SK-N-SH (cell line): Measurements from ENCODE around the gene DPEP3. TPM values are rescaled to one million over a fixed set of nuclear protein-coding genes. Genes with fewer than 3 reads are reported as not detected.
A peak's percentile ranks its signal among the peaks of the same experiment; 100 is the strongest.

ENCODE experiments used
- CTCF ChIA-PET: fragments of 300-600, 350-600 bp; formaldehyde crosslinking; extraction: SDS; loops from one replicate; lab custom pipeline; 2021; lab: Yijun Ruan, JAX
- POLR2A ChIA-PET: fragments of 350-600 bp; sonication (Branson Sonifier 250); formaldehyde crosslinking; extraction: SDS; loops from one replicate; lab custom pipeline; 2020; ENCODE audit warnings: antibody characterized with exemption, inconsistent platforms; lab: Yijun Ruan, JAX
- DNase-seq: peaks from one replicate; pipeline ENCODE4 v3.0.0; 2012
- H2AFZ ChIP-seq: fragments of 200-600 bp; sonication (generic); 2 replicates; pipeline ENCODE4 v1.8.1; 2016; ENCODE audit warnings: antibody characterized with exemption, mild to moderate bottlenecking, low read depth
- H3F3A ChIP-seq: fragments of 200-600 bp; sonication (generic); replicated peaks from 2 replicates; pipeline ENCODE3; 2016; ENCODE audit warnings: antibody characterized with exemption, mild to moderate bottlenecking; ENCODE audit not compliant: insufficient read depth
- H3K27ac ChIP-seq, 2 experiments: fragments of 200-500 bp in 1 of 2; fragments of 200-600 bp in 1 of 2; sonication (Bioruptor generic) in 1 of 2; sonication (generic), shearing (Covaris generic) in 1 of 2; 2 replicates each; pipeline versions ENCODE4 v1.5.1 to v1.6.1; 2014 to 2016; ENCODE audit warnings: low read depth in 2 of 2, inconsistent platforms in 1 of 2, low read length in 1 of 2, mild to moderate bottlenecking in 1 of 2, mixed read lengths in 1 of 2
- H3K27me3 ChIP-seq: fragments of 200-600 bp; sonication (generic), shearing (Covaris generic); 2 replicates; pipeline ENCODE4 v1.6.1; 2016; ENCODE audit warnings: mixed run types; ENCODE audit not compliant: insufficient read depth
- H3K36me3 ChIP-seq, 2 experiments: fragments of 200-500 bp in 1 of 2; fragments of 200-600 bp in 1 of 2; sonication (Bioruptor generic) in 1 of 2; sonication (generic) in 1 of 2; replicated peaks in 1 of 2; 2 replicates each; pipeline versions ENCODE3 to v1.5.1; 2014 to 2016; ENCODE audit warnings: low read length in 1 of 2, mild to moderate bottlenecking in 1 of 2; ENCODE audit not compliant: insufficient read depth in 2 of 2, control insufficient read depth in 1 of 2
- H3K4me1 ChIP-seq, 2 experiments: fragments of 200-500 bp in 1 of 2; fragments of 200-600 bp in 1 of 2; sonication (Bioruptor generic) in 1 of 2; sonication (generic), shearing (Covaris generic) in 1 of 2; 2 replicates each; pipeline versions ENCODE4 v1.5.1 to v1.6.1; 2014 to 2016; ENCODE audit warnings: low read depth in 1 of 2, low read length in 1 of 2, mixed run types in 1 of 2; ENCODE audit not compliant: insufficient read depth in 2 of 2, control insufficient read depth in 1 of 2
- H3K4me2 ChIP-seq: fragments of 200-600 bp; sonication (generic), shearing (Covaris generic); 2 replicates; pipeline ENCODE4 v1.6.1; 2017; ENCODE audit warnings: mixed run types
- H3K4me3 ChIP-seq, 2 experiments: fragments of 200-500 bp in 1 of 2; fragments of 200-600 bp in 1 of 2; sonication (Bioruptor generic) in 1 of 2; sonication (generic), shearing (Covaris generic) in 1 of 2; 2 replicates each; pipeline versions ENCODE4 v1.5.1 to v1.8.1; 2014 to 2016; ENCODE audit warnings: low read depth in 2 of 2, inconsistent platforms in 1 of 2, low read length in 1 of 2, mild to moderate bottlenecking in 1 of 2, mixed read lengths in 1 of 2, moderate library complexity in 1 of 2
- H3K79me2 ChIP-seq: fragments of 200-600 bp; sonication (generic); 2 replicates; pipeline ENCODE4 v1.8.1; 2017; ENCODE audit warnings: mild to moderate bottlenecking; ENCODE audit not compliant: insufficient read depth
- H3K9ac ChIP-seq: fragments of 200-600 bp; sonication (generic); 2 replicates; pipeline ENCODE4 v1.6.1; 2017; ENCODE audit warnings: mixed run types
- H3K9me2 ChIP-seq: fragments of 200-600 bp; sonication (generic); 2 replicates; pipeline ENCODE4 v1.6.1; 2017; ENCODE audit warnings: mixed run types
- H3K9me3 ChIP-seq: fragments of 200-600 bp; sonication (generic); 2 replicates; pipeline ENCODE4 v1.6.1; 2017; ENCODE audit warnings: mixed run types, mild to moderate bottlenecking, moderate library complexity
- H4K20me1 ChIP-seq: fragments of 200-600 bp; sonication (generic); 2 replicates; pipeline ENCODE4 v1.6.1; 2017; ENCODE audit warnings: mild to moderate bottlenecking, mixed run types; ENCODE audit not compliant: insufficient read depth
- EP300 ChIP-seq, 2 experiments: IDR thresholded peaks; 2 replicates each; pipeline versions ENCODE4 v1.4.0 to v1.6.1; 2012; ENCODE audit warnings: borderline replicate concordance in 1 of 2, low read depth in 1 of 2, low read length in 1 of 2
- FOSL2 ChIP-seq: IDR thresholded peaks from 2 replicates; pipeline ENCODE4 v1.4.0; 2012; ENCODE audit warnings: low read depth, mild to moderate bottlenecking, moderate library complexity, borderline replicate concordance
- GATA2 ChIP-seq: sonication (generic); formaldehyde crosslinking; IDR thresholded peaks from 2 replicates; pipeline ENCODE4 v1.5.0; 2020; ENCODE audit warnings: mild to moderate bottlenecking, missing genetic modification reagents
- MEF2A ChIP-seq: IDR thresholded peaks from 2 replicates; pipeline ENCODE4 v1.4.0; 2012; ENCODE audit warnings: low read depth, borderline replicate concordance
- MXI1 ChIP-seq: IDR thresholded peaks from 2 replicates; pipeline ENCODE4 v1.6.1; 2012; ENCODE audit warnings: mild to moderate bottlenecking, low read depth, low read length, improper control_type of control experiment
- RAD21 ChIP-seq: IDR thresholded peaks from 2 replicates; pipeline ENCODE4 v1.6.1; 2012; ENCODE audit warnings: mild to moderate bottlenecking, low read length
- RFX5 ChIP-seq: IDR thresholded peaks from 2 replicates; pipeline ENCODE4 v1.6.1; 2012; ENCODE audit warnings: mild to moderate bottlenecking, improper control_type of control experiment, low read length
- RXRA ChIP-seq: IDR thresholded peaks from 2 replicates; pipeline ENCODE4 v1.4.0; 2012; ENCODE audit warnings: low read depth, mild to moderate bottlenecking, borderline replicate concordance
- SIN3A ChIP-seq: IDR thresholded peaks from 2 replicates; pipeline ENCODE4 v1.6.1; 2012; ENCODE audit warnings: low read depth, mild to moderate bottlenecking, low read length, moderate library complexity, borderline replicate concordance
- SMC3 ChIP-seq: IDR thresholded peaks from 2 replicates; pipeline ENCODE4 v1.6.1; 2012; ENCODE audit warnings: low read depth, low read length, improper control_type of control experiment
- TAF1 ChIP-seq: IDR thresholded peaks from 2 replicates; pipeline ENCODE4 v1.6.1; 2012; ENCODE audit warnings: low read depth, mild to moderate bottlenecking, low read length, moderate library complexity, borderline replicate concordance
- TEAD4 ChIP-seq: IDR thresholded peaks from 2 replicates; pipeline ENCODE4 v1.4.0; 2012; ENCODE audit warnings: mild to moderate bottlenecking, borderline replicate concordance; ENCODE audit not compliant: insufficient read depth
- USF1 ChIP-seq: IDR thresholded peaks from 2 replicates; pipeline ENCODE4 v1.4.0; 2012; ENCODE audit warnings: low read depth, borderline replicate concordance
- YY1 ChIP-seq: IDR thresholded peaks from 2 replicates; pipeline ENCODE4 v1.4.0; 2012; ENCODE audit warnings: low read depth, mild to moderate bottlenecking
- WGBS: methylation state at CpG from one replicate; pipeline ENCODE4 v1.1.6; 2017; ENCODE audit warnings: low lambda C conversion rate; 5-methylcytosine and 5-hydroxymethylcytosine counted together
- polyA plus RNA-seq, 3 experiments: library from polyadenylated mRNA; depleted of rRNA; stranded (reverse); fragments of >200 nt; gene quantifications; 2 replicates each; pipeline ENCODE4 v1.2.3, GENCODE V29; 2012
- TF ChIP-seq, protein P1 (sequence below): fragments of 200-600 bp; sonication (generic); IDR thresholded peaks from 2 replicates; pipeline ENCODE4 v1.6.1; 2017; ENCODE audit warnings: antibody characterized with exemption, mild to moderate bottlenecking, moderate library complexity

Gene DPEP3
- polyA plus RNA-seq, 1 of the 3 experiments (the other 2 are of a cell fraction), result not detected

DNA sequence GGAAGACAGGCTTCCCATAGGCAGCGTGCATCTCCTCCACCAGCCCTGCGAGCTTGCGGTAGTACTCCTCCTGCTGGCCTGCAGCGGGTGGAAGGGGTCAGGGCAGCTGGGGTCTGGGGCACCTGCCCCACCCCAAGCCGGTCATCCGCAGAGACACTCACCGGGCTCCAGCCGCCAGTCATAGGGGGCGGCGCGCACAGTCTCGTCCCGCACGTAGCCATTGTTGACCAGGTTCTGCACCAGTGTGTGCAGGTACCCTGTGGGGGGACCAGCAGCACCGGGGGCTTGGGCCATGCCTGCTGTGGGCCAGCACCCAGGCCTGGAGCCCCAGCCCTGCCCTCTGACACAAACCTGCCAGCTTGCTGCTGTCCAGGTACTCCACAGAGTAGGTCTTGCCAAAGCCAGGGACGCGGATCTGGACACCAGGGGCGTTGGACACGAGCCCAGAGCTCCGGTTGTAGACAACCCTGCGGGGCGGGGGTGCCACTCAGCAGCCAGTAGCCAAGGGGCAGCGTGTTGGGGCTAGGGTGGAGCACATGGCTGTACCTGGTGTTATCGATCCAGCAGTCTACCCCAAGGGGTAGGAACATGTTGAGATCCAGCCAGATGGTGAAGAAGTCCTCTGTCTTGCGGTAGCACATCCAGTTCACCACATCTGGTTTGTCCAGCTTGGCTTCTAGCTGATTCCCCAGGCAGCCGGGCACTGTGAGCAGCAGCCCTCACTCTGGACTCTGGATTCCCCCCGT, 37.6 kb downstream of the DPEP3 start:
- no peak overlapping the region for H3K9ac ChIP-seq
- peaks cover 13% of the 10 kb centered on the region; the same call in 1 of the 2 replicates for H4K20me1 ChIP-seq
- POLR2A ChIA-PET, result interaction anchor here (1.0 to 1.6 kb wide), 2 partner anchors 9 to 54 kb away, joined by 3 to 4 read pairs; no protein-coding TSS in a partner anchor

GRCh38 chr16:67942200-67942509, 38.1 kb downstream of the DPEP3 start:
- Histone ChIP-seq H3K36me3 (peaks cover 12 to 49% of the 10 kb centered on the region in 2 experiments), H4K20me1 (peaks cover 13% of the 10 kb centered on the region; the same call in 1 of the 2 replicates), H3F3A (peaks cover 27% of the 10 kb centered on the region), H3K9me3 (no peaks in the 10 kb centered on the region)
- CTCF ChIA-PET, result interaction anchor here (0.5 to 28.1 kb wide), 21 partner anchors 8 to 1868 kb away, joined by 3 to 564 read pairs (median 5); partner anchors contain the start of genes CARMIL2, CTRL, EDC4 and NFATC3
- TF ChIP-seq RAD21 (peak; percentile 63), SMC3 (peak; percentile 17; the same call in 1 of the 2 replicates), RXRA (no peak), GATA2 (CRISPR knock-in tag) (no peak), USF1 (no peak), MXI1 (peak; percentile 70; the same call in 1 of the 2 replicates), RFX5 (no peak)
- TF ChIP-seq, protein P1, sequence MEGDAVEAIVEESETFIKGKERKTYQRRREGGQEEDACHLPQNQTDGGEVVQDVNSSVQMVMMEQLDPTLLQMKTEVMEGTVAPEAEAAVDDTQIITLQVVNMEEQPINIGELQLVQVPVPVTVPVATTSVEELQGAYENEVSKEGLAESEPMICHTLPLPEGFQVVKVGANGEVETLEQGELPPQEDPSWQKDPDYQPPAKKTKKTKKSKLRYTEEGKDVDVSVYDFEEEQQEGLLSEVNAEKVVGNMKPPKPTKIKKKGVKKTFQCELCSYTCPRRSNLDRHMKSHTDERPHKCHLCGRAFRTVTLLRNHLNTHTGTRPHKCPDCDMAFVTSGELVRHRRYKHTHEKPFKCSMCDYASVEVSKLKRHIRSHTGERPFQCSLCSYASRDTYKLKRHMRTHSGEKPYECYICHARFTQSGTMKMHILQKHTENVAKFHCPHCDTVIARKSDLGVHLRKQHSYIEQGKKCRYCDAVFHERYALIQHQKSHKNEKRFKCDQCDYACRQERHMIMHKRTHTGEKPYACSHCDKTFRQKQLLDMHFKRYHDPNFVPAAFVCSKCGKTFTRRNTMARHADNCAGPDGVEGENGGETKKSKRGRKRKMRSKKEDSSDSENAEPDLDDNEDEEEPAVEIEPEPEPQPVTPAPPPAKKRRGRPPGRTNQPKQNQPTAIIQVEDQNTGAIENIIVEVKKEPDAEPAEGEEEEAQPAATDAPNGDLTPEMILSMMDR, result peak; percentile 73
- TF ChIP-seq, all 33 proteins: peak for 4
- Histone ChIP-seq H3K4me1 (peaks cover 4 to 25% of the 10 kb centered on the region in 2 experiments; a peak in 2 of 4 replicates), H3K4me2 (no peak overlapping the region), H3K27me3 (no peaks in the 10 kb centered on the region), H3K9me2 (no peaks in the 10 kb centered on the region), H3K9ac (no peak overlapping the region), H3K79me2 (peaks cover 21% of the 10 kb centered on the region), H3K4me3 (peak overlapping the region in 1 of 2 experiments; percentile 16; a peak in 1 of 4 replicates), H3K27ac (no peak overlapping the region; a peak in 1 of 4 replicates), H2AFZ (no peak overlapping the region)
- peak; percentile 85 for DNase-seq
- POLR2A ChIA-PET, result interaction anchor here (1.0 to 1.6 kb wide), 2 partner anchors 8 to 53 kb away, joined by 3 to 4 read pairs; no protein-coding TSS in a partner anchor
- 94% methylated on average over 3 of the region's 6 CpGs for whole genome bisulfite sequencing

More for the DNA sequence above, 37.6 kb downstream of the DPEP3 start:
- no peak for DNase-seq
- no peak for TF ChIP-seq EP300 (IDR thresholded peaks at IDR 0.05; ENCODE audit: borderline replicate concordance in 1 of 2, low read depth in 1 of 2, low read length in 1 of 2)
- TF ChIP-seq TAF1, result no peak
- TF ChIP-seq MXI1, result no peak
- no peak for TF ChIP-seq TEAD4
- TF ChIP-seq FOSL2, result no peak
- TF ChIP-seq, protein P1, result no peak
- no peak for TF ChIP-seq YY1
- no peak for TF ChIP-seq GATA2 (CRISPR knock-in tag)
- TF ChIP-seq SIN3A, result no peak
- no peak for TF ChIP-seq MEF2A
- no peak overlapping the region for H3K4me2 ChIP-seq
- peak overlapping the region in 1 of 2 experiments; percentile 16; a peak in 1 of 4 replicates for H3K4me3 ChIP-seq
- peaks cover 12 to 54% of the 10 kb centered on the region in 2 experiments for H3K36me3 ChIP-seq
- 85% methylated on average over 6 of the region's 27 CpGs for whole genome bisulfite sequencing
- H2AFZ ChIP-seq, result no peak overlapping the region
- H3F3A ChIP-seq, result peaks cover 22% of the 10 kb centered on the region
- H3K4me1 ChIP-seq, result peaks cover 0 to 22% of the 10 kb centered on the region in 2 experiments; a peak in 1 of 4 replicates
- peak overlapping the region in 1 of 2 experiments; percentile 20; a peak in 1 of 4 replicates for H3K27ac ChIP-seq
- CTCF ChIA-PET, result interaction anchor here (0.5 to 28.1 kb wide), 21 partner anchors 8 to 1868 kb away, joined by 3 to 564 read pairs (median 5); partner anchors contain the start of genes CTRL, EDC4, NFATC3 and NRN1L
- H3K9me2 ChIP-seq, result no peaks in the 10 kb centered on the region
- peaks cover 16% of the 10 kb centered on the region; the same call in 1 of the 2 replicates for H3K79me2 ChIP-seq
- no peaks in the 10 kb centered on the region for H3K27me3 ChIP-seq
- H3K9me3 ChIP-seq, result no peaks in the 10 kb centered on the region
